IMR-90 (cell line): ENCODE data around the gene MPPED1. TPM values are rescaled to one million over a fixed set of nuclear protein-coding genes. Genes with fewer than 3 reads are reported as not detected.

Experiments
- ATAC-seq: fragments of 200-7000 bp; cut with Tn5 transposase; 2 replicates; pipeline ENCODE4 v1.9.1; 2020; ENCODE audit warnings: low read depth, mild to moderate bottlenecking, moderate library complexity
- BruUV-seq: library from RNA; stranded (reverse); fragments of 400-500 nt; replicated peaks from 2 replicates; lab custom pipeline; 2021; lab: Mats Ljungman, UMichigan
- CTCF ChIA-PET: fragments of 300-600 bp; formaldehyde crosslinking; extraction: SDS; loops from one replicate; lab custom pipeline; 2021; ENCODE audit warnings: antibody characterized with exemption; lab: Yijun Ruan, JAX
- POLR2A ChIA-PET: fragments of 300-600 bp; sonication (Branson Sonifier 250); formaldehyde crosslinking; loops from one replicate; lab custom pipeline; 2022; ENCODE audit warnings: antibody characterized with exemption; ENCODE audit not compliant: unreplicated experiment; lab: Charles Lee
- DNase-seq: peaks from one replicate; pipeline ENCODE4 v3.0.0; 2013
- H2AFZ ChIP-seq: replicated peaks from 2 replicates; pipeline ENCODE3; 2013; ENCODE audit warnings: low read length, mild to moderate bottlenecking; ENCODE audit not compliant: poor library complexity
- H2AK5ac ChIP-seq: 2 replicates; pipeline ENCODE4 v1.6.1; 2013; ENCODE audit warnings: low read depth, low read length, inconsistent platforms
- H2AK9ac ChIP-seq: replicated peaks from 2 replicates; pipeline ENCODE3; 2013; ENCODE audit warnings: mild to moderate bottlenecking, low read depth, low read length, moderate library complexity; ENCODE audit not compliant: poor library complexity
- H2BK120ac ChIP-seq: 2 replicates; pipeline ENCODE4 v1.6.1; 2013; ENCODE audit warnings: low read depth, low read length, inconsistent platforms
- H2BK15ac ChIP-seq: 3 replicates; pipeline ENCODE4 v1.6.1; 2013; ENCODE audit warnings: low read depth, low read length, inconsistent platforms
- H2BK20ac ChIP-seq: 2 replicates; pipeline ENCODE4 v1.6.1; 2013; ENCODE audit warnings: low read depth, mild to moderate bottlenecking, inconsistent platforms, low read length, moderate library complexity
- H2BK5ac ChIP-seq: 2 replicates; pipeline ENCODE4 v1.6.1; 2013; ENCODE audit warnings: mild to moderate bottlenecking, low read depth, low read length, inconsistent platforms; ENCODE audit not compliant: poor library complexity, severe bottlenecking
- H3K14ac ChIP-seq: replicated peaks from 2 replicates; pipeline ENCODE4 v1.6.1; 2013; ENCODE audit warnings: low read depth, low read length, inconsistent platforms
- H3K18ac ChIP-seq: 2 replicates; pipeline ENCODE4 v1.6.1; 2013; ENCODE audit warnings: low read depth, low read length, control low read depth
- H3K23ac ChIP-seq: 2 replicates; pipeline ENCODE4 v1.6.1; 2013; ENCODE audit warnings: low read depth, low read length, inconsistent platforms
- H3K27ac ChIP-seq: 2 replicates; pipeline ENCODE4 v1.5.1; 2013; ENCODE audit warnings: mild to moderate bottlenecking, control low read depth, low read length; ENCODE audit not compliant: insufficient read depth
- H3K27me3 ChIP-seq: 2 replicates; pipeline ENCODE4 v1.6.1; 2013; ENCODE audit warnings: low read length; ENCODE audit not compliant: control insufficient read depth, insufficient read depth
- H3K36me3 ChIP-seq: 2 replicates; pipeline ENCODE4 v1.6.1; 2013; ENCODE audit warnings: low read length, mixed read lengths; ENCODE audit not compliant: control insufficient read depth, insufficient read depth
- H3K4ac ChIP-seq: 2 replicates; pipeline ENCODE4 v1.6.1; 2013; ENCODE audit warnings: low read depth, low read length, inconsistent platforms
- H3K4me1 ChIP-seq: 2 replicates; pipeline ENCODE4 v1.6.1; 2013; ENCODE audit warnings: low read length, mixed read lengths; ENCODE audit not compliant: control insufficient read depth, insufficient read depth
- H3K4me2 ChIP-seq: 2 replicates; pipeline ENCODE4 v1.6.1; 2013; ENCODE audit warnings: low read depth, mild to moderate bottlenecking, control low read depth, low read length, moderate library complexity
- H3K4me3 ChIP-seq: 2 replicates; pipeline ENCODE4 v1.5.1; 2013; ENCODE audit warnings: low read depth, mild to moderate bottlenecking, control low read depth, low read length, moderate library complexity; ENCODE audit not compliant: insufficient read depth
- H3K56ac ChIP-seq: 2 replicates; pipeline ENCODE4 v1.6.1; 2013; ENCODE audit warnings: low read length, inconsistent platforms; ENCODE audit not compliant: insufficient read depth; ENCODE audit errors: extremely low read depth
- H3K79me1 ChIP-seq, 2 experiments: 2 replicates each; pipeline ENCODE4 v1.6.1; 2013; ENCODE audit warnings: low read length in 2 of 2, inconsistent platforms in 1 of 2, low read depth in 1 of 2
- H3K9ac ChIP-seq: 2 replicates; pipeline ENCODE4 v1.6.1; 2013; ENCODE audit warnings: low read depth, low read length, control low read depth
- H3K9me1 ChIP-seq: 2 replicates; pipeline ENCODE4 v1.6.1; 2013; ENCODE audit warnings: low read length, inconsistent platforms; ENCODE audit not compliant: insufficient read depth
- H3K9me3 ChIP-seq: 2 replicates; pipeline ENCODE4 v1.6.1; 2013; ENCODE audit warnings: low read length; ENCODE audit not compliant: control insufficient read depth, insufficient read depth
- H4K20me1 ChIP-seq: 2 replicates; pipeline ENCODE4 v1.6.1; 2013; ENCODE audit warnings: low read length, inconsistent platforms; ENCODE audit not compliant: insufficient read depth
- H4K5ac ChIP-seq: 2 replicates; pipeline ENCODE4 v1.6.1; 2013; ENCODE audit warnings: mild to moderate bottlenecking, low read depth, low read length, control low read depth
- H4K8ac ChIP-seq, 2 experiments: 2 replicates each; pipeline ENCODE4 v1.6.1; 2013; ENCODE audit warnings: low read depth in 2 of 2, low read length in 2 of 2, control low read depth in 1 of 2, inconsistent platforms in 1 of 2
- H4K91ac ChIP-seq: 2 replicates; pipeline ENCODE4 v1.6.1; 2013; ENCODE audit warnings: low read depth, low read length, inconsistent platforms; ENCODE audit not compliant: insufficient read depth
- BHLHE40 ChIP-seq: fragments of 150-350 bp; IDR thresholded peaks from 2 replicates; pipeline ENCODE4 v1.6.1; 2016; ENCODE audit warnings: mild to moderate bottlenecking, low read depth, low read length
- CEBPB ChIP-seq: IDR thresholded peaks from 2 replicates; pipeline ENCODE4 v1.6.1; 2012; ENCODE audit warnings: low read depth, low read length, improper control_type of control experiment
- CHD1 ChIP-seq: IDR thresholded peaks from 2 replicates; pipeline ENCODE4 v1.6.1; 2012; ENCODE audit warnings: low read depth, low read length, improper control_type of control experiment
- CTCF ChIP-seq: conservative IDR thresholded peaks from 2 replicates; pipeline ENCODE4 v1.5.1; 2012; ENCODE audit warnings: mild to moderate bottlenecking, low read depth, low read length, improper control_type of control experiment
- ELK1 ChIP-seq: fragments of 150-350 bp; IDR thresholded peaks from 2 replicates; pipeline ENCODE4 v1.6.1; 2016; ENCODE audit warnings: low read depth, mild to moderate bottlenecking, low read length, moderate library complexity, borderline replicate concordance
- FOS ChIP-seq: fragments of 150-350 bp; IDR thresholded peaks from 2 replicates; pipeline ENCODE4 v1.6.1; 2016; ENCODE audit warnings: low read depth, low read length
- MAFK ChIP-seq: IDR thresholded peaks from 2 replicates; pipeline ENCODE4 v1.6.1; 2012; ENCODE audit warnings: low read depth, low read length, improper control_type of control experiment
- MAZ ChIP-seq: IDR thresholded peaks from 2 replicates; pipeline ENCODE4 v1.6.1; 2012; ENCODE audit warnings: low read depth, mild to moderate bottlenecking, low read length, improper control_type of control experiment, moderate library complexity, borderline replicate concordance
- MXI1 ChIP-seq: IDR thresholded peaks from 2 replicates; pipeline ENCODE4 v1.6.1; 2012; ENCODE audit warnings: low read depth, mild to moderate bottlenecking, low read length, moderate library complexity, borderline replicate concordance
- NFE2L2 ChIP-seq: fragments of 150-350 bp; IDR thresholded peaks from 2 replicates; pipeline ENCODE4 v1.6.1; 2016; ENCODE audit warnings: low read depth, mild to moderate bottlenecking, low read length
- POLR2A ChIP-seq: IDR thresholded peaks from 2 replicates; pipeline ENCODE4 v1.6.1; 2012; ENCODE audit warnings: mild to moderate bottlenecking, low read depth, low read length
- RAD21 ChIP-seq: IDR thresholded peaks from 2 replicates; pipeline ENCODE4 v1.6.1; 2012; ENCODE audit warnings: low read length, improper control_type of control experiment
- RCOR1 ChIP-seq: IDR thresholded peaks from 2 replicates; pipeline ENCODE4 v1.6.1; 2012; ENCODE audit warnings: mild to moderate bottlenecking, low read length, improper control_type of control experiment; ENCODE audit not compliant: insufficient replicate concordance
- RFX5 ChIP-seq: IDR thresholded peaks from 2 replicates; pipeline ENCODE4 v1.8.0; 2012; ENCODE audit warnings: low read depth, mild to moderate bottlenecking, low read length, moderate library complexity
- SMC3 ChIP-seq: fragments of 150-350 bp; IDR thresholded peaks from 2 replicates; pipeline ENCODE4 v1.6.1; 2016; ENCODE audit warnings: low read depth, mild to moderate bottlenecking, antibody characterized with exemption, low read length, moderate library complexity
- USF2 ChIP-seq: fragments of 150-350 bp; IDR thresholded peaks from 2 replicates; pipeline ENCODE4 v1.6.1; 2017; ENCODE audit warnings: mild to moderate bottlenecking, antibody characterized with exemption, low read length, low read depth
- WGBS, 2 experiments: methylation state at CpG; one replicate each; pipeline versions ENCODE4 v1.1.5 to v1.1.7; 2013; ENCODE audit warnings: missing lambda C conversion rate in 2 of 2; ENCODE audit not compliant: insufficient read length in 1 of 2; ENCODE audit errors: extremely low coverage in 2 of 2; 5-methylcytosine and 5-hydroxymethylcytosine counted together
- dilution Hi-C: fragments of 300-500 bp; cut with HindIII; formaldehyde crosslinking; loops from one replicate; pipeline ENCODE4 v1.14.3; 2018; ENCODE audit warnings: low sequenced_read_pairs; ENCODE audit not compliant: unreplicated experiment
- in situ Hi-C: fragments of 300-500 bp; cut with MboI; formaldehyde crosslinking; loops from 3 replicates; pipeline ENCODE4 v1.14.3; 2019; ENCODE audit warnings: low sequenced_read_pairs, inconsistent platforms, mixed read lengths
- intact Hi-C: fragments of 100-400 bp; cut with micrococcal nuclease; formaldehyde crosslinking; loops from 2 replicates; pipeline ENCODE4 v1.10.0; 2022
- polyA plus RNA-seq, 3 experiments: library from polyadenylated mRNA; depleted of rRNA; stranded (reverse); fragments of >200 nt; gene quantifications; 2 replicates each; pipeline ENCODE4 v1.2.3, GENCODE V29; 2012; ENCODE audit warnings: low replicate concordance in 1 of 3
- total RNA-seq: library from RNA; depleted of rRNA; stranded (reverse); fragments of >200 nt; gene quantifications from 2 replicates; pipeline ENCODE4 v1.2.3, GENCODE V29; 2012

MPPED1 gene
- total and polyA plus RNA-seq, 2 of the 4 experiments (the other 2 are of a cell fraction), result not detected

- H4K20me1 ChIP-seq, result no peaks in the 10 kb centered on the region
- H2BK5ac ChIP-seq, result no peak overlapping the region
- H2AK9ac ChIP-seq, result no peak overlapping the region
- no peak for DNase-seq
- no TSS peak for BruUV-seq
- no peak overlapping the region for H3K9ac ChIP-seq
- 73% methylated on average over 4 of the region's 13 CpGs; no CpG with 5 or more reads in 1 of the 2 experiments for WGBS, 2 experiments
- H3K79me1 ChIP-seq, result no peaks in the 10 kb centered on the region
- intact Hi-C loops (no loop called here), dilution Hi-C loops (no loop called here), in situ Hi-C loops (no loop called here)
- H3K9me3 ChIP-seq, result no peaks in the 10 kb centered on the region
- TF ChIP-seq NFE2L2 (no peak), POLR2A (no peak), SMC3 (no peak), ELK1 (no peak), CHD1 (no peak), MAFK (no peak), RCOR1 (no peak), CEBPB (no peak), BHLHE40 (no peak), RFX5 (no peak), FOS (no peak), MAZ (no peak), USF2 (no peak), CTCF (no peak), RAD21 (no peak), MXI1 (no peak)
- H3K18ac ChIP-seq, result no peak overlapping the region
- H3K56ac ChIP-seq, result no peak overlapping the region
- H3K36me3 ChIP-seq, result no peaks in the 10 kb centered on the region
- peaks cover 54% of the 10 kb centered on the region for H3K27me3 ChIP-seq
- ATAC-seq, result no peak
- H2BK15ac ChIP-seq, result no peak overlapping the region
- no peak overlapping the region for H3K23ac ChIP-seq
- H3K4me1 ChIP-seq, result no peaks in the 10 kb centered on the region
- H4K8ac ChIP-seq, result no peak overlapping the region
- ChIA-PET POLR2A (no interaction called here), CTCF (no interaction called here)
- no peaks in the 10 kb centered on the region for H3K9me1 ChIP-seq
- no peak overlapping the region for H3K4ac ChIP-seq
- H2AK5ac ChIP-seq, result no peak overlapping the region
- H3K4me3 ChIP-seq, result no peak overlapping the region
- no peak overlapping the region for H2AFZ ChIP-seq
- no peak overlapping the region for H2BK120ac ChIP-seq
- H4K5ac ChIP-seq, result no peak overlapping the region
- no peak overlapping the region for H3K14ac ChIP-seq
- no peak overlapping the region for H3K4me2 ChIP-seq
- no peak overlapping the region for H2BK20ac ChIP-seq
- no peak overlapping the region for H4K91ac ChIP-seq
- H3K27ac ChIP-seq, result no peak overlapping the region
Observed at GRCh38 chr22:43421914-43422615, 10.3 kb downstream of the MPPED1 start.
